Measurements from ENCODE around the gene ETV1. TPM values are rescaled to one million over a fixed set of nuclear protein-coding genes. Genes with fewer than 3 reads are reported as not detected.

The ETV1 gene
- total RNA-seq, 1 experiment from 2014 or later: 68.5 TPM

GRCh38 chr7:13946181-13946580 is 43.3 kb downstream of the ETV1 start:
- Histone ChIP-seq H3K14ac (ENCODE audit: insufficient read depth, low read length) (no peak overlapping the region), H3K4ac (ENCODE audit: low read depth, low read length) (no peak overlapping the region), H3K79me2 (ENCODE audit: insufficient read depth, low read length) (no peaks in the 10 kb centered on the region), H3K27me3 (ENCODE audit: insufficient read depth, low read length) (no peaks in the 10 kb centered on the region), H2BK120ac (ENCODE audit: low read depth, low read length, poor library complexity, severe bottlenecking) (no peak overlapping the region), H2AFZ (ENCODE audit: low read length) (no peak overlapping the region), H3K27ac (ENCODE audit: insufficient read length, low read depth, low read length) (no peak overlapping the region), H2AK5ac (ENCODE audit: insufficient read length, low read length) (no peak overlapping the region), H2BK20ac (ENCODE audit: low read depth, low read length, poor library complexity, severe bottlenecking) (no peak overlapping the region), H3K18ac (ENCODE audit: insufficient read length, low read depth, low read length) (no peak overlapping the region), H3K23me2 (ENCODE audit: insufficient read length, low read depth, low read length, poor library complexity, severe bottlenecking) (no peaks in the 10 kb centered on the region), H2BK5ac (ENCODE audit: insufficient read length, low read length) (no peak overlapping the region), H3K23ac (ENCODE audit: insufficient read length, low read depth, low read length) (no peak overlapping the region), H3K79me1 (ENCODE audit: insufficient read depth, low read depth, low read length, poor library complexity, severe bottlenecking) (no peaks in the 10 kb centered on the region), H4K20me1 (ENCODE audit: control insufficient read depth, insufficient read depth, insufficient read length) (no peaks in the 10 kb centered on the region), H3K4me1 (ENCODE audit: insufficient read depth, low read length) (peaks cover 4% of the 10 kb centered on the region; the same call in 1 of the 2 replicates), H3K56ac (ENCODE audit: insufficient read length, low read depth, low read length) (no peak overlapping the region), H3T11ph (ENCODE audit: low read length) (no peak overlapping the region), H3K9ac (ENCODE audit: extremely low read depth, insufficient read length, low read length) (no peak overlapping the region), H4K8ac (replicated peaks; ENCODE audit: insufficient read length, low read depth, low read length) (no peak overlapping the region), H3K9me3 (ENCODE audit: control insufficient read depth, low read depth, low read length) (no peaks in the 10 kb centered on the region), H4K91ac (ENCODE audit: insufficient read length, low read depth, low read length) (no peak overlapping the region), H2BK15ac (ENCODE audit: low read depth, low read length) (no peak overlapping the region), H3K4me2 (ENCODE audit: insufficient read depth, insufficient read length, low read length) (no peak overlapping the region), H2BK12ac (ENCODE audit: insufficient read length, low read depth, low read length) (no peak overlapping the region), H4K5ac (ENCODE audit: insufficient read length, low read depth, low read length) (no peak overlapping the region)
- Mint-ChIP-seq H3K27ac (peak overlapping the region in 1 of 3 experiments; percentile 53; a peak in 2 of 7 replicates), H3K4me1 (peaks cover 20 to 21% of the 10 kb centered on the region in 2 experiments), H3K36me3 (ENCODE audit: insufficient read depth in 1 of 3, low read depth in 3 of 3) (peaks cover 4 to 30% (median 18%) of the 10 kb centered on the region in 3 experiments; a peak in 6 of 7 replicates), H3K27me3 (ENCODE audit: low read depth) (no peaks in the 10 kb centered on the region), H3K9me3 (no peaks in the 10 kb centered on the region; a peak in 1 of 5 replicates), H3K4me3 (no peak overlapping the region)
- DNase-seq: no peak
- no peak for TF ChIP-seq CTCF (conservative IDR thresholded peaks at IDR 0.05)
- no CpG with 5 or more reads among the region's 1 CpG for WGBS (ENCODE audit: extremely low coverage, insufficient read length, low lambda C conversion rate)
